H1 (cell line): ENCODE measurements around the gene PLCL2. TPM values are rescaled to one million over a fixed set of nuclear protein-coding genes. Genes with fewer than 3 reads are reported as not detected.

Experiments used
- CTCF ChIA-PET: fragments of 300-600 bp; sonication (Branson Sonifier 250); formaldehyde crosslinking; loops from one replicate; lab custom pipeline; 2021; ENCODE audit not compliant: partially characterized antibody; lab: Charles Lee
- POLR2A ChIA-PET: fragments of 300-600 bp; sonication (Branson Sonifier 250); formaldehyde crosslinking; loops from one replicate; lab custom pipeline; 2021; ENCODE audit warnings: inconsistent platforms; ENCODE audit not compliant: partially characterized antibody; lab: Charles Lee
- DNase-seq, 2 experiments: peaks; one replicate each; pipeline versions ENCODE4 v3.0.0 to v3.0.0-alpha.2; 2010 to 2022; ENCODE audit warnings: low spot score in 2 of 2, low read depth in 1 of 2, mixed read lengths in 1 of 2
- FAIRE-seq: peaks from 2 replicates; lab custom pipeline; 2011; peaks lifted over from hg19 to GRCh38; lab: Jason Lieb, UNC
- H2AFZ ChIP-seq: 2 replicates; pipeline ENCODE4 v1.8.1; 2012; ENCODE audit warnings: low read length, inconsistent platforms
- H2AK5ac ChIP-seq: 2 replicates; pipeline ENCODE4 v1.6.1; 2013; ENCODE audit warnings: low read depth, low read length
- H2BK120ac ChIP-seq: replicated peaks from 2 replicates; pipeline ENCODE3; 2013; ENCODE audit warnings: low read depth, low read length, inconsistent platforms
- H2BK12ac ChIP-seq: 2 replicates; pipeline ENCODE4 v1.6.1; 2013; ENCODE audit warnings: low read depth, low read length
- H2BK15ac ChIP-seq: 2 replicates; pipeline ENCODE4 v1.6.1; 2013; ENCODE audit warnings: low read length
- H2BK20ac ChIP-seq: 2 replicates; pipeline ENCODE4 v1.6.1; 2013; ENCODE audit warnings: low read length
- H2BK5ac ChIP-seq: 2 replicates; pipeline ENCODE4 v1.6.1; 2013; ENCODE audit warnings: low read depth, low read length
- H3K14ac ChIP-seq: 2 replicates; pipeline ENCODE4 v1.6.1; 2013; ENCODE audit warnings: inconsistent platforms; ENCODE audit not compliant: insufficient read length
- H3K18ac ChIP-seq: 2 replicates; pipeline ENCODE4 v1.6.1; 2013; ENCODE audit warnings: low read length; ENCODE audit errors: extremely low read depth
- H3K23ac ChIP-seq: 2 replicates; pipeline ENCODE4 v1.6.1; 2013; ENCODE audit warnings: inconsistent platforms; ENCODE audit not compliant: insufficient read length
- H3K23me2 ChIP-seq: 2 replicates; pipeline ENCODE4 v1.6.1; 2013; ENCODE audit warnings: low read depth, low read length
- H3K27ac ChIP-seq: 2 replicates; pipeline ENCODE4 v1.6.1; 2011; ENCODE audit warnings: low read depth, low read length, inconsistent platforms
- H3K27me3 ChIP-seq, 4 experiments: replicated peaks in 1 of 4; 1 replicate in 1 of 4; 2 replicates in 3 of 4; pipeline versions ENCODE4 v1.6.1 to v1.8.1; 2011 to 2013; ENCODE audit warnings: low read length in 3 of 4, mild to moderate bottlenecking in 3 of 4, inconsistent platforms in 2 of 4, mixed read lengths in 2 of 4, moderate library complexity in 1 of 4; ENCODE audit not compliant: control insufficient read depth in 3 of 4, insufficient read depth in 3 of 4; ENCODE audit errors: extremely low read depth in 1 of 4
- H3K36me3 ChIP-seq, 4 experiments: 2 replicates each; pipeline versions ENCODE4 v1.6.1 to v1.8.1; 2011 to 2013; ENCODE audit warnings: mild to moderate bottlenecking in 4 of 4, low read length in 3 of 4, moderate library complexity in 2 of 4, control low read depth in 1 of 4, inconsistent platforms in 1 of 4; ENCODE audit not compliant: insufficient read depth in 4 of 4, control insufficient read depth in 2 of 4
- H3K4ac ChIP-seq: replicated peaks from 2 replicates; pipeline ENCODE3; 2013; ENCODE audit warnings: low read length, low read depth, mixed read lengths, inconsistent platforms; ENCODE audit not compliant: insufficient read length
- H3K4me1 ChIP-seq, 4 experiments: replicated peaks in 1 of 4; 1 replicate in 1 of 4; 2 replicates in 3 of 4; pipeline versions ENCODE4 v1.6.1 to v1.8.1; 2011 to 2013; ENCODE audit warnings: low read length in 3 of 4, inconsistent platforms in 2 of 4, mixed read lengths in 1 of 4; ENCODE audit not compliant: insufficient read depth in 4 of 4, control insufficient read depth in 3 of 4
- H3K4me2 ChIP-seq, 2 experiments: 2 replicates each; pipeline versions ENCODE4 v1.6.1 to v1.8.1; 2011 to 2013; ENCODE audit warnings: low read depth in 2 of 2, low read length in 2 of 2, control low read depth in 1 of 2, inconsistent platforms in 1 of 2, mild to moderate bottlenecking in 1 of 2; ENCODE audit not compliant: insufficient read depth in 1 of 2
- H3K4me3 ChIP-seq, 4 experiments: fragments of 200-600, 300-600 bp in 1 of 4; sonication (generic), shearing (Covaris generic), sonication (Bioruptor Twin) in 1 of 4; 2 replicates each; pipeline versions ENCODE4 v1.5.1 to v1.8.1; 2011 to 2016; ENCODE audit warnings: low read length in 4 of 4, low read depth in 3 of 4, control low read depth in 2 of 4, inconsistent platforms in 2 of 4, mild to moderate bottlenecking in 2 of 4, mixed read lengths in 1 of 4, moderate library complexity in 1 of 4; ENCODE audit not compliant: insufficient read depth in 2 of 4; ENCODE audit errors: extremely low read depth in 1 of 4
- H3K56ac ChIP-seq: replicated peaks from 2 replicates; pipeline ENCODE3; 2013; ENCODE audit warnings: low read depth, mild to moderate bottlenecking, mixed read lengths, low read length, inconsistent platforms; ENCODE audit not compliant: insufficient read length
- H3K79me1 ChIP-seq: 2 replicates; pipeline ENCODE4 v1.6.1; 2013; ENCODE audit warnings: low read depth, low read length, control low read depth
- H3K79me2 ChIP-seq, 2 experiments: 2 replicates each; pipeline versions ENCODE4 v1.6.1 to v1.8.1; 2012 to 2013; ENCODE audit warnings: low read length in 2 of 2, mild to moderate bottlenecking in 2 of 2, inconsistent platforms in 1 of 2; ENCODE audit not compliant: insufficient read depth in 2 of 2, control insufficient read depth in 1 of 2
- H3K9ac ChIP-seq, 4 experiments: replicated peaks in 1 of 4; 1 replicate in 1 of 4; 2 replicates in 3 of 4; pipeline versions ENCODE4 v1.6.1 to v1.8.1; 2011 to 2013; ENCODE audit warnings: low read depth in 3 of 4, low read length in 3 of 4, control low read depth in 2 of 4, mild to moderate bottlenecking in 2 of 4, moderate library complexity in 2 of 4, inconsistent platforms in 1 of 4; ENCODE audit errors: extremely low read depth in 1 of 4
- H3K9me3 ChIP-seq, 2 experiments: 2 replicates each; pipeline versions ENCODE4 v1.6.1 to v1.8.1; 2012 to 2013; ENCODE audit warnings: mild to moderate bottlenecking in 2 of 2, moderate library complexity in 2 of 2, control low read depth in 1 of 2, inconsistent platforms in 1 of 2, low read depth in 1 of 2, low read length in 1 of 2, mixed read lengths in 1 of 2; ENCODE audit not compliant: insufficient read depth in 2 of 2
- H4K20me1 ChIP-seq, 2 experiments: replicated peaks in 1 of 2; 2 replicates each; pipeline versions ENCODE3 to v1.8.1; 2011 to 2013; ENCODE audit warnings: inconsistent platforms in 2 of 2, low read length in 2 of 2, mild to moderate bottlenecking in 1 of 2; ENCODE audit not compliant: insufficient read depth in 2 of 2, control insufficient read depth in 1 of 2
- H4K5ac ChIP-seq: 2 replicates; pipeline ENCODE4 v1.6.1; 2013; ENCODE audit warnings: low read length, low read depth, mixed read lengths, inconsistent platforms; ENCODE audit not compliant: insufficient read length
- H4K8ac ChIP-seq: 2 replicates; pipeline ENCODE4 v1.8.0; 2013; ENCODE audit warnings: mild to moderate bottlenecking, moderate library complexity, low read length, inconsistent platforms; ENCODE audit not compliant: insufficient read depth; ENCODE audit errors: extremely low read depth
- H4K91ac ChIP-seq: replicated peaks from 2 replicates; pipeline ENCODE3; 2013; ENCODE audit warnings: low read length, mixed read lengths, inconsistent platforms; ENCODE audit not compliant: insufficient read length
- BACH1 ChIP-seq: IDR thresholded peaks from 2 replicates; pipeline ENCODE4 v1.6.1; 2012; ENCODE audit warnings: low read length, improper control_type of control experiment
- BCL11A ChIP-seq, 2 experiments: IDR thresholded peaks; one replicate each; pipeline ENCODE4 v1.6.1; 2011; ENCODE audit warnings: low read depth in 2 of 2, low read length in 2 of 2, mild to moderate bottlenecking in 2 of 2
- CHD1 ChIP-seq: IDR thresholded peaks from 2 replicates; pipeline ENCODE4 v1.6.1; 2012; ENCODE audit warnings: low read depth, low read length, improper control_type of control experiment
- CHD2 ChIP-seq: IDR thresholded peaks from 2 replicates; pipeline ENCODE4 v1.6.1; 2012; ENCODE audit warnings: low read length, improper control_type of control experiment
- EGR1 ChIP-seq: IDR thresholded peaks from 2 replicates; pipeline ENCODE4 v1.6.1; 2011; ENCODE audit warnings: low read depth, low read length, borderline replicate concordance
- EP300 ChIP-seq, 2 experiments: IDR thresholded peaks; 1 replicate in 1 of 2; 2 replicates in 1 of 2; pipeline ENCODE4 v1.6.1; 2011 to 2012; ENCODE audit warnings: low read depth in 2 of 2, low read length in 2 of 2, mild to moderate bottlenecking in 2 of 2, borderline replicate concordance in 1 of 2, inconsistent platforms in 1 of 2, moderate library complexity in 1 of 2
- HDAC2 ChIP-seq, 2 experiments: fragments of 300-600 bp in 1 of 2; sonication (generic) in 1 of 2; IDR thresholded peaks; 2 replicates each; pipeline ENCODE4 v1.6.1; 2011 to 2012; ENCODE audit warnings: low read depth in 2 of 2, low read length in 2 of 2, mild to moderate bottlenecking in 2 of 2, moderate library complexity in 2 of 2, borderline replicate concordance in 1 of 2, inconsistent platforms in 1 of 2
- JUN ChIP-seq: IDR thresholded peaks from 2 replicates; pipeline ENCODE4 v1.6.1; 2011; ENCODE audit warnings: low read depth, mild to moderate bottlenecking, improper control_type of control experiment, low read length
- MAFK ChIP-seq: IDR thresholded peaks from 2 replicates; pipeline ENCODE4 v1.6.1; 2012; ENCODE audit warnings: low read depth, mild to moderate bottlenecking, improper control_type of control experiment, low read length
- NANOG ChIP-seq: IDR thresholded peaks from 2 replicates; pipeline ENCODE4 v1.6.1; 2011; ENCODE audit warnings: low read length, low read depth, mild to moderate bottlenecking, inconsistent platforms; ENCODE audit not compliant: insufficient read depth, poor library complexity, severe bottlenecking
- RAD21 ChIP-seq, 2 experiments: IDR thresholded peaks in 1 of 2; conservative IDR thresholded peaks in 1 of 2; 2 replicates each; pipeline ENCODE4 v1.6.1; 2011; ENCODE audit warnings: low read depth in 2 of 2, low read length in 2 of 2, improper control_type of control experiment in 1 of 2, inconsistent platforms in 1 of 2, mild to moderate bottlenecking in 1 of 2, moderate library complexity in 1 of 2
- RXRA ChIP-seq: IDR thresholded peaks from 2 replicates; pipeline ENCODE4 v1.6.1; 2011; ENCODE audit warnings: low read depth, mild to moderate bottlenecking, low read length, moderate library complexity; ENCODE audit not compliant: insufficient read depth
- SIX5 ChIP-seq: IDR thresholded peaks from 2 replicates; pipeline ENCODE4 v1.6.1; 2011; ENCODE audit warnings: mild to moderate bottlenecking, low read depth, low read length
- SP1 ChIP-seq: IDR thresholded peaks from 2 replicates; pipeline ENCODE4 v1.6.1; 2011; ENCODE audit warnings: low read depth, low read length
- TBP ChIP-seq: IDR thresholded peaks from 2 replicates; pipeline ENCODE4 v1.6.1; 2011; ENCODE audit warnings: low read depth, low read length, improper control_type of control experiment
- WGBS, 2 experiments: shearing (Covaris generic) in 1 of 2; methylation state at CpG; one replicate each; pipeline versions ENCODE4 v1.1.6 to v1.1.7; 2013 to 2015; ENCODE audit warnings: low lambda C conversion rate in 2 of 2, mixed read lengths in 2 of 2, inconsistent platforms in 1 of 2, low coverage in 1 of 2, missing lambda C conversion rate in 1 of 2; ENCODE audit not compliant: insufficient replicate concordance in 2 of 2, insufficient coverage in 1 of 2, insufficient read length in 1 of 2; ENCODE audit errors: extremely low coverage in 1 of 2, missing lambda C conversion rate in 1 of 2; 5-methylcytosine and 5-hydroxymethylcytosine counted together
- polyA plus RNA-seq, 7 experiments: library from polyadenylated mRNA; depleted of rRNA in 3 of 7; stranded (reverse) in 5 of 7; unstranded in 2 of 7; fragments of >200 nt in 5 of 7; fragments of 200-250 nt in 2 of 7; gene quantifications; 1 replicate in 5 of 7; 2 replicates in 1 of 7; 4 replicates in 1 of 7; pipeline versions ENCODE4 v1.2.1 to v1.2.3, GENCODE V29; 2011 to 2013; ENCODE audit warnings: missing spikeins in 2 of 7, mixed read lengths in 2 of 7
- total RNA-seq: library from RNA; stranded (reverse); fragmentation: NEBNext Ultra II Directional; extraction: Animal tissue kit (Norgen Biotek cat#: 25700); gene quantifications from 2 replicates; pipeline ENCODE4 v1.2.1, GENCODE V29; 2021

PLCL2 gene
- total and polyA plus RNA-seq, 2 of the 8 experiments (the other 6 are each of a cell fraction or from before 2014, with no cell fraction given) = 3.5 to 6.8 TPM

DNA sequence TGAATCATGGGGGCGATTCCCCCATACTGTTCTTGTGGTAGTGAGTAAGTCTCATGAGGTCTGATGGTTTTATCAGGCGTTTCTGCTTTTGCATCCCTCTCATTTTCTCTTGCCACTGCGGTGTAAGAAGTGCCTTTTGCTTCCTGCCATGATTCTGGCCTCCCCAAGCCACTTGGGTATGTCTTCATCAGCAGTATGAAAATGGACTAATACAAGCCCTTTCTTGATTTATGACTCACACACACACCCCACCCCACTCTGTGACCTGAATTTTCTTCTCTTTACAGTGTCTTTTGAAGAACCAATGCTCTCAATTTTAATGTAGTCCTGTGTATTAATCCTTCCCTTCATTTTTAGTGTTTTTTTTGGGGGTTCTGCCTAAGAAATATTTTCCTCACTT is 244.8 kb downstream of the PLCL2 start:
- H3K9ac ChIP-seq = no peak overlapping the region
- H2AFZ ChIP-seq = no peak overlapping the region
- H3K4me1 ChIP-seq = no peaks in the 10 kb centered on the region
- DNase-seq (no peak), FAIRE-seq (no peak)
- no peak overlapping the region for H3K56ac ChIP-seq
- H3K27ac ChIP-seq = no peak overlapping the region
- H3K9me3 ChIP-seq = no peaks in the 10 kb centered on the region; a peak in 1 of 4 replicates
- no peak overlapping the region for H3K14ac ChIP-seq
- CTCF ChIA-PET = no interaction called here
- 88% methylated on average over 3 of the region's 3 CpGs; no CpG with 5 or more reads in 1 of the 2 experiments for WGBS, 2 experiments
- no peak overlapping the region for H2BK15ac ChIP-seq
- no peak overlapping the region for H3K4ac ChIP-seq
- H3K36me3 ChIP-seq = no peaks in the 10 kb centered on the region
- H3K27me3 ChIP-seq = no peaks in the 10 kb centered on the region
- H2BK20ac ChIP-seq = no peak overlapping the region
- H4K20me1 ChIP-seq = no peaks in the 10 kb centered on the region
- H3K79me2 ChIP-seq = no peaks in the 10 kb centered on the region
- H3K23ac ChIP-seq = no peak overlapping the region
- H4K91ac ChIP-seq = no peak overlapping the region
- no peak overlapping the region for H4K8ac ChIP-seq
- H3K4me3 ChIP-seq = no peak overlapping the region
- no peak overlapping the region for H2AK5ac ChIP-seq
- no peak overlapping the region for H2BK5ac ChIP-seq
- H3K23me2 ChIP-seq = no peaks in the 10 kb centered on the region
- no peak overlapping the region for H3K4me2 ChIP-seq
- no peak overlapping the region for H4K5ac ChIP-seq
- POLR2A ChIA-PET = no interaction called here
- no peaks in the 10 kb centered on the region for H3K79me1 ChIP-seq
- H2BK12ac ChIP-seq = no peak overlapping the region
- no peak overlapping the region for H2BK120ac ChIP-seq
- H3K18ac ChIP-seq = no peak overlapping the region
- TF ChIP-seq BACH1 (no peak), EGR1 (no peak), MAFK (no peak), SIX5 (no peak), RAD21 (IDR thresholded peaks at IDR 0.05 in 1 of 2, conservative IDR thresholded peaks at IDR 0.05 in 1 of 2; ENCODE audit: low read depth in 2 of 2, low read length in 2 of 2) (no peak), SP1 (no peak), CHD2 (no peak), HDAC2 (IDR thresholded peaks at IDR 0.05; ENCODE audit: borderline replicate concordance in 1 of 2, low read depth in 2 of 2, low read length in 2 of 2) (no peak), EP300 (IDR thresholded peaks at IDR 0.05; ENCODE audit: borderline replicate concordance in 1 of 2, low read depth in 2 of 2, low read length in 2 of 2) (no peak), BCL11A (IDR thresholded peaks at IDR 0.05; ENCODE audit: low read depth in 2 of 2, low read length in 2 of 2) (no peak), JUN (no peak), TBP (no peak), CHD1 (no peak), RXRA (no peak), NANOG (no peak)
